Measurements from ENCODE around the gene CDC27. TPM values are rescaled to one million over a fixed set of nuclear protein-coding genes. Genes with fewer than 3 reads are reported as not detected.
"Not testable (repeated sequence)": the region's sequence is repeated elsewhere in the genome, so short reads cannot be mapped to it uniquely, and the experiment has no call there.

The CDC27 gene
- total RNA-seq, 1 donor from 2014 or later: 29.3 TPM

DNA sequence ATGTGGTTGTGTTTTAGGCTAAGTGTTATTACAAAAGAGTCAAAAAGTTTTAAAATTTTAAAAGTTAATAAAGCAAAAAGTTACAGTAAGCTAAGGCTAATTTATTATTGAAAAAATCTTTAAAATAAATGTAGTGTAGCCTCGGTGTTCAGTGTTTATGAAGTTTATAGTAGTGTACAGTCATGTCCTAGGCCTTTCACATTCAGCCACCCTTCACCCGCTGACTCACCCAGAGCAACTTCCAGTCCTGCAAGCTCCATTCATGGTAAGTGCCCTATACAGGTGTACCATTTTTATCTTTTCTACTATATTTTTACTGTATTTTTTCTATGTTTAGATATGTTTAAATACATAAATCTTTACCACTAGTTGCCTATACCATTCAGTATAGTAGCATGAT, 111.5 kb downstream of the CDC27 start:
- DNase-seq (ENCODE audit: low spot score): no peak
- no peak for ATAC-seq

DNA sequence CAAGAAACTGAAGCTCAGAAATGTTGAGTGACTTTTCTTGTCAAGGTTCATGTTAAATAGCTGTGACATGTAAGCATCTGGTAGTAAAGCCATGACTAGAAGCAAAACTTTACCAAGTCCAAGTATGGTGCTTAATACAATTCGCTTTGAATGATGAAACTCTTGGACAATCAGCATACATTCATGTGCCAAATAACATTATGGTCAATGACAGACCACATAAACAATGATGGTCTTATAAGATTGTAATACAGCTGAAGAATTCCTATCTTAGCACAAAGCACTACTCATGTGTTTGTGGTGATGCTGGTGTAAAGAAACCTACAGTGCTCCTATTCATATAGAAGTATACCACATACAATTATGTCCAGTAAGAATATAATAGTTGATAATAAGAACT, 112.9 kb downstream of the CDC27 start:
- DNase-seq (ENCODE audit: low spot score) (no peak), ATAC-seq (no peak)

DNA sequence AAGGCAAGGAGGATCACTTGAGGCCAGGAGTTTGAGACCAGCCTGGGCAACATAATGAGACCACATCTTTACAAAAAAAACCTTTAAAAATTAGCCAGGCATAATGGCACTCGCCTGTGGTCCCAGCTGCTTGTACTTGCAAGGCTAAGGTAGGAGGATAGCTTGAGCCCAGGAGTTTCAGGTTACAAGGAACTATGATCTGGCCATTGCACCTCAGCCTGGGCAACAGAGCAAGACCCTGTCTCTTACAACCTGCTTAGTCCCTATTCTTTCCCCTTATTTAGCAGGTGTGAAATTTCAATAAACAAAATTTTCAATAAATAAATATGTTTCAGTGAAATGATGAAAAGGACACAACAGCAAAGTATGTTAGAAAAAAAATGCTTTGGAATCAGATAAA, 114.7 kb downstream of the CDC27 start:
- ATAC-seq; DNase-seq (ENCODE audit: low spot score): not testable (repeated sequence)

DNA sequence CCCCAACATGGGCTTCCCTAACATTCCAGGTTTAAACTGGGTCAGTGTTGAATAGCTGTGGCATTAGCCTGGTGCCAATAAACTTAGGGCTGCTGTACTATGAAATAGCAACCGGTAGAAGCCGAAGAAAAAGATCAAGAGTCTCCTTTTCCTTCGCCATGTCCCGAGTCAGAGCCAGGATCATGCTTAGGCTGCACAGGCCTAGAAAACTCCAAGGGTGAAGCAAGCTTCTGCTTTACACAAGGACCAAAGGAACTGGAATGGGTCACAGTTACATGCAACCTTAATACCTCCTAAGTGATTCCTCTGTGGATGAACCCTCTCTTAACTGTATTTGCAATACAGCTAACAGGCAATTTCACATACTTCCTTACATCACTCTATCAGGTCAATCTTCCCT, 115.5 kb downstream of the CDC27 start:
- DNase-seq (ENCODE audit: low spot score); ATAC-seq: not testable (repeated sequence)

DNA sequence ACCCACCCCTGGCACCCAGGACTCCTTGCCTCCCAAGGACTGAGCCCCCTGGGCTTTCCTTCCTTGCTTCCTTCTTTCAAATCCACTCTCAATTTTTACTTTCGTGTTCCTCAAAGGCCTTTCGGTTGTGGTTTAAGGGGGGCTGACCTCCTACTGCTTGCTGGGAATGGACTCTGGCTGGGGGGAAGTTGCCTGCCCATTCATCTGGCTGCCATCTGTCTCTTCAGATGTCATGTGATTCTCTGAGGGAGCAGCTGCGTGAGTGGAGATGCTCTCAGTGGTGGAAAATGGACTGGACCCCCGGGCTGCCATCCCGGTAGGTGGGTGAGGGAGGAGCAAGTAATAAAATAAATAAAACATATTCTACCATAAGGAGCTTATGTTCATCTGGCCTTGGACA, 116.2 kb downstream of the CDC27 start:
- ATAC-seq (no peak), DNase-seq (ENCODE audit: low spot score) (no peak)

DNA sequence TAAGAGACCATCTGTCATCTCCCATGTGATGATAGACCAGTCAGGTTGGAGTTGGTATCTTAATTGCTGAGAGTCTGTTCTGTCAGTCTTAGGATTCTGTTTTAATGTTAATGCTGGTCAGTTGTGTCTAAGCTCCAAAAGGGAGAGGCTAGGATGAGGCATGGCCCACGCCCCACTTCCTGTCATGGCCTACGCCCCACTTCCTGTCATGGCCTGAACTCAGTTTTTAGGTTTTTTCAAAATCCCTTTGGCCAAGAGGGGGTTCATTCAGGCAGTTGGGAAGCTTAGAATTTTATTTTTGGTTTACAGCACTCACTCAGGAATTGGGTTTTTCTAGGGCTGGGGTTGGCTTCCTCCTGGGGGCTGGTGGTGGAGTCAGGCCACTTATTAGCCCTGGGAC, 117.9 kb downstream of the CDC27 start:
- ATAC-seq; DNase-seq (ENCODE audit: low spot score): not testable (repeated sequence)

DNA sequence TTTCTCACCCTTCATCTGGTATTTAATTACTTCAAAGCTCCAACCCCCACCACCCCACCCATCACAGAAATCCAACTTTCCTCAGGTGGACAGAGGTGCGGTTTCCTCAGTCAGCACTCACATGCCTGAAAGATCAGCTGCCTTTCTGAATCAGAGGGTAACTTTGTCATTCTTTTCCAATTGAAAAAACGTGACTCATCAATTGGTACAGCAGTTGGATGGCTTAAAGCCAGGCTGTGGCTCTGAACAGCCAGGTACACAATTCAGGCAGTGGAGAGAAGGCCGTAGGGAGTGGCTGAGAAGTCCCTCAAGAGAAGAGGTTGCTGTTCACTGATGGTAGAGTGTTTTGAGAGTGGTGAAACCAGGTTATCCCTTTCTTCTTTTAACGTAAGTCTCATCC, 118.8 kb downstream of the CDC27 start:
- not testable (repeated sequence) for DNase-seq (ENCODE audit: low spot score); ATAC-seq

Other genes with a start within 250 kb of the CDC27 start
- not detected for gene RPRML, start 210.0 kb downstream of the CDC27 start, total RNA-seq
- gene MYL4, start 20.1 kb upstream of the CDC27 start, total RNA-seq: not detected
- gene ITGB3, start 64.5 kb upstream of the CDC27 start, total RNA-seq: 5.0 TPM
- gene EFCAB13, start 134.7 kb upstream of the CDC27 start, total RNA-seq: 4.6 TPM